Trophoblast cell (in vitro differentiated cells and primary cell): ENCODE data around the gene KRTAP2-3.
"Not testable (repeated sequence)": the region's sequence is repeated elsewhere in the genome, so short reads cannot be mapped to it uniquely, and the experiment has no call there.

Experiments
- DNase-seq, 2 donors: peaks; one replicate each; pipeline ENCODE4 v3.0.0-alpha.2; 2016
- H2AFZ ChIP-seq: 2 replicates; pipeline ENCODE4 v1.6.1; 2013; ENCODE audit warnings: low read length, moderate library complexity, mild to moderate bottlenecking; ENCODE audit not compliant: insufficient read depth, poor library complexity
- H2AK5ac ChIP-seq: 2 replicates; pipeline ENCODE4 v1.6.1; 2013; ENCODE audit warnings: mild to moderate bottlenecking, low read length
- H2BK120ac ChIP-seq: 2 replicates; pipeline ENCODE4 v1.6.1; 2013; ENCODE audit warnings: low read length, mild to moderate bottlenecking, moderate library complexity; ENCODE audit not compliant: insufficient read depth, poor library complexity
- H2BK12ac ChIP-seq: 2 replicates; pipeline ENCODE4 v1.6.1; 2013; ENCODE audit warnings: mild to moderate bottlenecking, low read length, moderate library complexity
- H2BK5ac ChIP-seq: 2 replicates; pipeline ENCODE4 v1.6.1; 2013; ENCODE audit warnings: low read length, low read depth, moderate library complexity, mild to moderate bottlenecking; ENCODE audit not compliant: poor library complexity
- H3K14ac ChIP-seq: 2 replicates; pipeline ENCODE4 v1.6.1; 2013; ENCODE audit warnings: mild to moderate bottlenecking, low read length
- H3K18ac ChIP-seq: 2 replicates; pipeline ENCODE4 v1.6.1; 2013; ENCODE audit warnings: mild to moderate bottlenecking, low read length
- H3K23ac ChIP-seq: 2 replicates; pipeline ENCODE4 v1.6.1; 2013; ENCODE audit warnings: low read length
- H3K27ac ChIP-seq: 2 replicates; pipeline ENCODE4 v1.5.1; 2013; ENCODE audit warnings: low read depth, mild to moderate bottlenecking, inconsistent platforms, low read length, moderate library complexity
- H3K27me3 ChIP-seq: 2 replicates; pipeline ENCODE4 v1.6.1; 2013; ENCODE audit warnings: inconsistent platforms, mild to moderate bottlenecking, low read length, moderate library complexity; ENCODE audit not compliant: insufficient read depth
- H3K36me3 ChIP-seq, 2 experiments: 1 replicate in 1 of 2; 2 replicates in 1 of 2; pipeline ENCODE4 v1.6.1; 2013; ENCODE audit warnings: low read length in 2 of 2, mild to moderate bottlenecking in 2 of 2, moderate library complexity in 1 of 2; ENCODE audit not compliant: insufficient read depth in 2 of 2, control insufficient read depth in 1 of 2
- H3K4ac ChIP-seq: 2 replicates; pipeline ENCODE4 v1.6.1; 2013; ENCODE audit warnings: low read depth, mild to moderate bottlenecking, low read length, moderate library complexity
- H3K4me1 ChIP-seq, 2 experiments: 1 replicate in 1 of 2; 2 replicates in 1 of 2; pipeline ENCODE4 v1.6.1; 2013; ENCODE audit warnings: low read length in 2 of 2, mild to moderate bottlenecking in 2 of 2, moderate library complexity in 1 of 2; ENCODE audit not compliant: insufficient read depth in 2 of 2, control insufficient read depth in 1 of 2
- H3K4me2 ChIP-seq: 2 replicates; pipeline ENCODE4 v1.6.1; 2013; ENCODE audit warnings: inconsistent platforms, mild to moderate bottlenecking, low read length, moderate library complexity
- H3K4me3 ChIP-seq: 2 replicates; pipeline ENCODE4 v1.5.1; 2013; ENCODE audit warnings: mild to moderate bottlenecking, low read depth, low read length, inconsistent platforms
- H3K79me1 ChIP-seq: one replicate; pipeline ENCODE4 v1.6.1; 2013; ENCODE audit warnings: low read length
- H3K79me2 ChIP-seq: 2 replicates; pipeline ENCODE4 v1.6.1; 2013; ENCODE audit warnings: low read length, mild to moderate bottlenecking; ENCODE audit not compliant: control insufficient read depth, insufficient read depth, poor library complexity
- H3K9ac ChIP-seq: 2 replicates; pipeline ENCODE4 v1.6.1; 2013; ENCODE audit warnings: mild to moderate bottlenecking, low read length
- H3K9me3 ChIP-seq: 2 replicates; pipeline ENCODE4 v1.6.1; 2013; ENCODE audit warnings: low read depth, mild to moderate bottlenecking, control low read depth, inconsistent platforms, low read length; ENCODE audit not compliant: insufficient read depth
- H4K12ac ChIP-seq: 2 replicates; pipeline ENCODE4 v1.6.1; 2013; ENCODE audit warnings: low read depth, mild to moderate bottlenecking, low read length, moderate library complexity
- H4K8ac ChIP-seq: 2 replicates; pipeline ENCODE4 v1.6.1; 2013; ENCODE audit warnings: low read depth, mild to moderate bottlenecking, low read length, moderate library complexity
- H4K91ac ChIP-seq: one replicate; pipeline ENCODE4 v1.6.1; 2013; ENCODE audit warnings: low read depth, mild to moderate bottlenecking, low read length, moderate library complexity
- WGBS: extraction: QIAGEN DNeasy Blood & Tissue Kit; methylation state at CpG from one replicate; pipeline ENCODE4 v1.1.7; 2013; ENCODE audit warnings: missing lambda C conversion rate; ENCODE audit not compliant: insufficient read length, insufficient coverage; ENCODE audit errors: extremely low coverage; 5-methylcytosine and 5-hydroxymethylcytosine counted together

Gene KRTAP2-3

DNA sequence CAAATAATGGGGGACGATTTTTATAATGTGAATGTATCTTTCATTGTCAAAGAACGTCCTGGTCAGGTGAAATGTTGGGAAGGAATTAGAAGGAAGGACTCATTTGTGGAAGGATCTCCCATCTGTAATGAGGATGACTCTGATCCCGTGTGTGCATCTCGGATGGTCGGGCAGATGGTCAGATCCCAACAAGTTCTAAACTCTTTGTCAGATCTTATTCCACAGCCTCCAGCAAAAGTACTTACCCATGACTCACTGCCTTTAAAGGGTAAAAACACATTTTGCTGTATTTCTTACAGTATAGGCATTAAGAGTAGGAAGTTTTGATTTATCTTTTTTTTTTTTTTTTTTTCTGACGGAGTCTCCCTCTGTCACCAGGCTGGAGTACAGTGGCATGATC, 38.6 kb upstream of the KRTAP2-3 start:
- Histone ChIP-seq H3K23ac (no peak overlapping the region), H2AK5ac (no peak overlapping the region), H3K27me3 (no peaks in the 10 kb centered on the region), H2BK120ac (no peak overlapping the region), H3K4me2 (no peak overlapping the region), H3K79me1 (no peaks in the 10 kb centered on the region), H2BK5ac (no peak overlapping the region), H3K4ac (no peak overlapping the region), H4K91ac (no peak overlapping the region), H2AFZ (no peak overlapping the region), H3K14ac (no peak overlapping the region), H3K4me3 (no peak overlapping the region), H3K36me3 (no peaks in the 10 kb centered on the region), H3K18ac (no peak overlapping the region), H3K4me1 (no peaks in the 10 kb centered on the region), H3K9ac (no peak overlapping the region), H4K8ac (no peak overlapping the region), H4K12ac (no peak overlapping the region), H3K79me2 (no peaks in the 10 kb centered on the region), H3K27ac (no peak overlapping the region), H2BK12ac (no peak overlapping the region), H3K9me3 (peaks cover 5% of the 10 kb centered on the region)
- peak; percentile 21 to 60 for DNase-seq
- no CpG with 5 or more reads among the region's 6 CpGs for WGBS

GRCh38 chr17:41098042-41098441, 38.1 kb upstream of the KRTAP2-3 start, which contains the start of gene KRTAP4-8:
TSS of gene KRTAP4-8 (minus strand) at chr17:41098142. CDS start at chr17:41098084, 58 bp downstream.
- Histone ChIP-seq H2BK120ac (no peak within 1 kb of the TSS), H3K79me2 (no peaks in the 10 kb centered on the region), H2BK5ac (no peak within 1 kb of the TSS), H4K12ac (no peak within 1 kb of the TSS), H3K79me1 (no peaks in the 10 kb centered on the region), H3K4ac (no peak within 1 kb of the TSS), H3K18ac (no peak within 1 kb of the TSS), H2AFZ (no peak within 1 kb of the TSS), H2AK5ac (no peak within 1 kb of the TSS), H4K91ac (no peak within 1 kb of the TSS), H3K23ac (no peak within 1 kb of the TSS), H3K14ac (no peak within 1 kb of the TSS), H3K36me3 (no peaks in the 10 kb centered on the region), H3K27ac (no peak within 1 kb of the TSS), H3K9ac (no peak within 1 kb of the TSS), H3K9me3 (peaks cover 5% of the 10 kb centered on the region), H4K8ac (no peak within 1 kb of the TSS), H3K4me1 (no peaks in the 10 kb centered on the region), H3K4me3 (no peak within 1 kb of the TSS), H3K4me2 (no peak within 1 kb of the TSS), H3K27me3 (no peaks in the 10 kb centered on the region), H2BK12ac (no peak within 1 kb of the TSS)
- no CpG with 5 or more reads among the region's 4 CpGs for WGBS
- DNase-seq, result no peak

- DNase-seq, result no peak
- Histone ChIP-seq H4K91ac (no peak overlapping the region), H3K14ac (no peak overlapping the region), H3K27me3 (no peaks in the 10 kb centered on the region), H3K27ac (no peak overlapping the region), H3K4me2 (no peak overlapping the region), H3K4me1 (no peaks in the 10 kb centered on the region), H2AFZ (no peak overlapping the region), H4K12ac (no peak overlapping the region), H3K4ac (no peak overlapping the region), H3K36me3 (no peaks in the 10 kb centered on the region), H2AK5ac (no peak overlapping the region), H3K79me2 (no peaks in the 10 kb centered on the region), H3K23ac (no peak overlapping the region), H2BK5ac (no peak overlapping the region), H3K79me1 (no peaks in the 10 kb centered on the region), H2BK120ac (no peak overlapping the region), H4K8ac (no peak overlapping the region), H3K9me3 (peaks cover 2% of the 10 kb centered on the region), H3K9ac (no peak overlapping the region), H3K4me3 (no peak overlapping the region), H2BK12ac (no peak overlapping the region), H3K18ac (no peak overlapping the region)
- WGBS, result no CpG with 5 or more reads among the region's 7 CpGs
These were observed 36.1 kb upstream of the KRTAP2-3 start for GRCh38 chr17:41096055-41096454.

GRCh38 chr17:41088760-41089352, 28.9 kb upstream of the KRTAP2-3 start:
- DNase-seq, H3K14ac ChIP-seq: not testable (repeated sequence)

More at GRCh38 chr17:41088760-41089352, 28.9 kb upstream of the KRTAP2-3 start:
- H4K8ac ChIP-seq, H3K27me3 ChIP-seq, H3K9me3 ChIP-seq, H3K4me3 ChIP-seq, H3K79me1 ChIP-seq, H2BK12ac ChIP-seq, H4K91ac ChIP-seq, H2BK120ac ChIP-seq, H3K27ac ChIP-seq, H3K36me3 ChIP-seq, H3K4ac ChIP-seq, H3K9ac ChIP-seq, H2AFZ ChIP-seq, H3K4me1 ChIP-seq, H4K12ac ChIP-seq, H3K79me2 ChIP-seq, H2AK5ac ChIP-seq, H3K23ac ChIP-seq, H2BK5ac ChIP-seq, H3K4me2 ChIP-seq, H3K18ac ChIP-seq: not testable (repeated sequence)
- WGBS, result no CpG with 5 or more reads among the region's 4 CpGs
